ENCODE data around the gene ZSCAN30. TPM values are rescaled to one million over a fixed set of nuclear protein-coding genes. Genes with fewer than 3 reads are reported as not detected.

ZSCAN30 gene
- total and polyA plus RNA-seq, 2 of the 13 experiments (the other 11 are each of a cell fraction or from before 2014, with no cell fraction given) = 7.4 to 7.7 TPM

- peak; percentile 77 for TF ChIP-seq IKZF5 (CRISPR knock-in tag; IDR thresholded peaks at IDR 0.05)
- TF ChIP-seq KMT2B (CRISPR knock-in tag; IDR thresholded peaks at IDR 0.05) = peak; percentile 87
- no peak for TF ChIP-seq USF2 (IDR thresholded peaks at IDR 0.05; ENCODE audit: low read depth, low read length)
- TF ChIP-seq USF2 (CRISPR knock-in tag; IDR thresholded peaks at IDR 0.05; ENCODE audit: borderline replicate concordance) = no peak
- TF ChIP-seq ZNF768 (CRISPR knock-in tag; IDR thresholded peaks at IDR 0.05) = peak; percentile 55; the same call in 1 of the 2 replicates
- TF ChIP-seq PBX3 (CRISPR knock-in tag; IDR thresholded peaks at IDR 0.05; ENCODE audit: borderline replicate concordance) = no peak
- no peak for TF ChIP-seq MLXIP (CRISPR knock-in tag; IDR thresholded peaks at IDR 0.05; ENCODE audit: borderline replicate concordance)
- TF ChIP-seq ELF3 (CRISPR knock-in tag; IDR thresholded peaks at IDR 0.05) = peak; percentile 84
- no peak for TF ChIP-seq HOXA9 (CRISPR knock-in tag; IDR thresholded peaks at IDR 0.05; ENCODE audit: borderline replicate concordance)
- peak; percentile 82 for TF ChIP-seq ZNF563 (CRISPR knock-in tag; IDR thresholded peaks at IDR 0.05)
- TF ChIP-seq ZSCAN5A (CRISPR knock-in tag; IDR thresholded peaks at IDR 0.05; ENCODE audit: borderline replicate concordance) = 0 out of 2 replicates have a peak, but pooled peaks have one; percentile 53
- no peak for TF ChIP-seq ZNF773 (CRISPR knock-in tag; IDR thresholded peaks at IDR 0.05; ENCODE audit: borderline replicate concordance)
- TF ChIP-seq ZSCAN12 (CRISPR knock-in tag; IDR thresholded peaks at IDR 0.05) = peak; percentile 75; the same call in 1 of the 2 replicates
- peak; percentile 10; the same call in 1 of the 2 replicates for TF ChIP-seq RARA (CRISPR knock-in tag; IDR thresholded peaks at IDR 0.05)
- TF ChIP-seq MEIS2 (CRISPR knock-in tag; IDR thresholded peaks at IDR 0.05) = peak; percentile 49; the same call in 1 of the 2 replicates
- TF ChIP-seq TAF15 (IDR thresholded peaks at IDR 0.05; ENCODE audit: low read depth, low read length, poor library complexity, severe bottlenecking) = no peak
- TF ChIP-seq ZNF510 (CRISPR knock-in tag; IDR thresholded peaks at IDR 0.05; ENCODE audit: low read depth) = no peak
- TF ChIP-seq ATF2 (CRISPR knock-in tag; IDR thresholded peaks at IDR 0.05) = peak; percentile 54; the same call in 1 of the 2 replicates
These were observed 49.2 kb downstream of the ZSCAN30 start, which contains the start of gene ZNF397 (continued) for GRCh38 chr18:35240664-35241447.

Measured in HepG2 (cell line).